Loucy (cell line): ENCODE results near the gene UNC5C.

Source experiments
- CTCF ChIP-seq: fragments of 200-600 bp; sonication (generic); conservative IDR thresholded peaks from 2 replicates; pipeline ENCODE4 v1.5.1; 2014; ENCODE audit warnings: mild to moderate bottlenecking, antibody characterized with exemption, low read length
- EZH2phosphoT487 ChIP-seq: fragments of 200-600 bp; IDR thresholded peaks from 2 replicates; pipeline ENCODE4 v1.6.1; 2018; ENCODE audit warnings: antibody characterized with exemption, mild to moderate bottlenecking, moderate library complexity, borderline replicate concordance

GRCh38 chr4:95466791-95467190 is 82.0 kb downstream of the UNC5C start:
- TF ChIP-seq CTCF (no peak), EZH2phosphoT487 (no peak)
